Measurements from ENCODE around the gene NDST1.

NDST1 gene

GRCh38 chr5:150540615-150541396 is 32.9 kb downstream of the NDST1 start:
- in situ Hi-C loops (cut with HindIII; ENCODE audit: low sequenced_read_pairs) = no loop called here

GRCh38 chr5:150541397-150541675 is 33.4 kb downstream of the NDST1 start:
- in situ Hi-C loops (cut with HindIII; ENCODE audit: low sequenced_read_pairs) = no loop called here

- in situ Hi-C loops (cut with HindIII; ENCODE audit: low sequenced_read_pairs) = no loop called here
Observed at GRCh38 chr5:150541895-150542294, 34.0 kb downstream of the NDST1 start.

GRCh38 chr5:150542933-150543445 is 35.1 kb downstream of the NDST1 start:
- in situ Hi-C loops (cut with HindIII; ENCODE audit: low sequenced_read_pairs) = no loop called here

- in situ Hi-C loops (cut with HindIII; ENCODE audit: low sequenced_read_pairs) = no loop called here
Observed at GRCh38 chr5:150544611-150545219, 36.8 kb downstream of the NDST1 start.

GRCh38 chr5:150545246-150545645 is 37.3 kb downstream of the NDST1 start:
- in situ Hi-C loops (cut with HindIII; ENCODE audit: low sequenced_read_pairs) = no loop called here

- in situ Hi-C loops (cut with HindIII; ENCODE audit: low sequenced_read_pairs) = no loop called here
Observed at GRCh38 chr5:150548123-150548522, 40.2 kb downstream of the NDST1 start.

- in situ Hi-C loops (cut with HindIII; ENCODE audit: low sequenced_read_pairs) = loop anchor here (10.0 kb wide), 1 partner anchor 105 kb away; no protein-coding TSS in a partner anchor
Observed at GRCh38 chr5:150549735-150550134, 41.8 kb downstream of the NDST1 start.

- in situ Hi-C loops (cut with HindIII; ENCODE audit: low sequenced_read_pairs) = loop anchor here (10.0 kb wide), 1 partner anchor 105 kb away; no protein-coding TSS in a partner anchor
Observed at GRCh38 chr5:150550286-150550685, 42.4 kb downstream of the NDST1 start.

- in situ Hi-C loops (cut with HindIII; ENCODE audit: low sequenced_read_pairs) = loop anchor here (10.0 kb wide), 1 partner anchor 104 kb away; no protein-coding TSS in a partner anchor
Observed at GRCh38 chr5:150551066-150551465, 43.1 kb downstream of the NDST1 start.

- in situ Hi-C loops (cut with HindIII; ENCODE audit: low sequenced_read_pairs) = loop anchor here (10.0 kb wide), 1 partner anchor 101 kb away; no protein-coding TSS in a partner anchor
Observed at GRCh38 chr5:150553402-150553801, 45.5 kb downstream of the NDST1 start.

GRCh38 chr5:150553911-150554310 is 46.0 kb downstream of the NDST1 start:
- in situ Hi-C loops (cut with HindIII; ENCODE audit: low sequenced_read_pairs) = loop anchor here (10.0 kb wide), 1 partner anchor 101 kb away; no protein-coding TSS in a partner anchor

GRCh38 chr5:150554857-150555256 is 46.9 kb downstream of the NDST1 start:
- in situ Hi-C loops (cut with HindIII; ENCODE audit: low sequenced_read_pairs) = loop anchor here (5.0 to 10.0 kb wide), 2 partner anchors 48 to 100 kb away; partner anchors contain the start of gene NDST1

- in situ Hi-C loops (cut with HindIII; ENCODE audit: low sequenced_read_pairs) = loop anchor here (5.0 to 10.0 kb wide), 2 partner anchors 49 to 99 kb away; partner anchors contain the start of gene NDST1
Observed at GRCh38 chr5:150556106-150556505, 48.2 kb downstream of the NDST1 start.

GRCh38 chr5:150556859-150557508 is 49.1 kb downstream of the NDST1 start:
- in situ Hi-C loops (cut with HindIII; ENCODE audit: low sequenced_read_pairs) = loop anchor here (5.0 to 10.0 kb wide), 2 partner anchors 50 to 98 kb away; partner anchors contain the start of gene NDST1

- in situ Hi-C loops (cut with HindIII; ENCODE audit: low sequenced_read_pairs) = loop anchor here (5.0 to 10.0 kb wide), 2 partner anchors 50 to 97 kb away; partner anchors contain the start of gene NDST1
Observed at GRCh38 chr5:150557509-150557872, 49.6 kb downstream of the NDST1 start.

- in situ Hi-C loops (cut with HindIII; ENCODE audit: low sequenced_read_pairs) = loop anchor here (5.0 to 10.0 kb wide), 2 partner anchors 51 to 97 kb away; partner anchors contain the start of gene NDST1
Observed at GRCh38 chr5:150558088-150558621, 50.2 kb downstream of the NDST1 start.

- in situ Hi-C loops (cut with HindIII; ENCODE audit: low sequenced_read_pairs) = loop anchor here (5.0 to 10.0 kb wide), 2 partner anchors 52 to 96 kb away; partner anchors contain the start of gene NDST1
Observed at GRCh38 chr5:150559088-150559487, 51.2 kb downstream of the NDST1 start.

GRCh38 chr5:150559701-150560100 is 51.8 kb downstream of the NDST1 start:
- in situ Hi-C loops (cut with HindIII; ENCODE audit: low sequenced_read_pairs) = loop anchor here (5.0 to 10.0 kb wide), 2 partner anchors 52 to 95 kb away; partner anchors contain the start of gene NDST1

- in situ Hi-C loops (cut with HindIII; ENCODE audit: low sequenced_read_pairs) = no loop called here
Observed at GRCh38 chr5:150560401-150561191, 52.7 kb downstream of the NDST1 start.

Measured in DLD1 (cell line).